SK-N-SH (cell line): ENCODE data around the gene TNFRSF12A. TPM values are rescaled to one million over a fixed set of nuclear protein-coding genes. Genes with fewer than 3 reads are reported as not detected.

Experiments
- CTCF ChIA-PET: fragments of 300-600, 350-600 bp; formaldehyde crosslinking; extraction: SDS; loops from one replicate; lab custom pipeline; 2021; lab: Yijun Ruan, JAX
- POLR2A ChIA-PET: fragments of 350-600 bp; sonication (Branson Sonifier 250); formaldehyde crosslinking; extraction: SDS; loops from one replicate; lab custom pipeline; 2020; ENCODE audit warnings: antibody characterized with exemption, inconsistent platforms; lab: Yijun Ruan, JAX
- DNase-seq: peaks from one replicate; pipeline ENCODE4 v3.0.0; 2012
- H2AFZ ChIP-seq: fragments of 200-600 bp; sonication (generic); 2 replicates; pipeline ENCODE4 v1.8.1; 2016; ENCODE audit warnings: antibody characterized with exemption, mild to moderate bottlenecking, low read depth
- H3F3A ChIP-seq: fragments of 200-600 bp; sonication (generic); replicated peaks from 2 replicates; pipeline ENCODE3; 2016; ENCODE audit warnings: antibody characterized with exemption, mild to moderate bottlenecking; ENCODE audit not compliant: insufficient read depth
- H3K27ac ChIP-seq, 2 experiments: fragments of 200-500 bp in 1 of 2; fragments of 200-600 bp in 1 of 2; sonication (Bioruptor generic) in 1 of 2; sonication (generic), shearing (Covaris generic) in 1 of 2; 2 replicates each; pipeline versions ENCODE4 v1.5.1 to v1.6.1; 2014 to 2016; ENCODE audit warnings: low read depth in 2 of 2, inconsistent platforms in 1 of 2, low read length in 1 of 2, mild to moderate bottlenecking in 1 of 2, mixed read lengths in 1 of 2
- H3K27me3 ChIP-seq: fragments of 200-600 bp; sonication (generic), shearing (Covaris generic); 2 replicates; pipeline ENCODE4 v1.6.1; 2016; ENCODE audit warnings: mixed run types; ENCODE audit not compliant: insufficient read depth
- H3K36me3 ChIP-seq, 2 experiments: fragments of 200-500 bp in 1 of 2; fragments of 200-600 bp in 1 of 2; sonication (Bioruptor generic) in 1 of 2; sonication (generic) in 1 of 2; replicated peaks in 1 of 2; 2 replicates each; pipeline versions ENCODE3 to v1.5.1; 2014 to 2016; ENCODE audit warnings: low read length in 1 of 2, mild to moderate bottlenecking in 1 of 2; ENCODE audit not compliant: insufficient read depth in 2 of 2, control insufficient read depth in 1 of 2
- H3K4me1 ChIP-seq, 2 experiments: fragments of 200-500 bp in 1 of 2; fragments of 200-600 bp in 1 of 2; sonication (Bioruptor generic) in 1 of 2; sonication (generic), shearing (Covaris generic) in 1 of 2; 2 replicates each; pipeline versions ENCODE4 v1.5.1 to v1.6.1; 2014 to 2016; ENCODE audit warnings: low read depth in 1 of 2, low read length in 1 of 2, mixed run types in 1 of 2; ENCODE audit not compliant: insufficient read depth in 2 of 2, control insufficient read depth in 1 of 2
- H3K4me2 ChIP-seq: fragments of 200-600 bp; sonication (generic), shearing (Covaris generic); 2 replicates; pipeline ENCODE4 v1.6.1; 2017; ENCODE audit warnings: mixed run types
- H3K4me3 ChIP-seq, 2 experiments: fragments of 200-500 bp in 1 of 2; fragments of 200-600 bp in 1 of 2; sonication (Bioruptor generic) in 1 of 2; sonication (generic), shearing (Covaris generic) in 1 of 2; 2 replicates each; pipeline versions ENCODE4 v1.5.1 to v1.8.1; 2014 to 2016; ENCODE audit warnings: low read depth in 2 of 2, inconsistent platforms in 1 of 2, low read length in 1 of 2, mild to moderate bottlenecking in 1 of 2, mixed read lengths in 1 of 2, moderate library complexity in 1 of 2
- H3K79me2 ChIP-seq: fragments of 200-600 bp; sonication (generic); 2 replicates; pipeline ENCODE4 v1.8.1; 2017; ENCODE audit warnings: mild to moderate bottlenecking; ENCODE audit not compliant: insufficient read depth
- H3K9ac ChIP-seq: fragments of 200-600 bp; sonication (generic); 2 replicates; pipeline ENCODE4 v1.6.1; 2017; ENCODE audit warnings: mixed run types
- H3K9me2 ChIP-seq: fragments of 200-600 bp; sonication (generic); 2 replicates; pipeline ENCODE4 v1.6.1; 2017; ENCODE audit warnings: mixed run types
- H3K9me3 ChIP-seq: fragments of 200-600 bp; sonication (generic); 2 replicates; pipeline ENCODE4 v1.6.1; 2017; ENCODE audit warnings: mixed run types, mild to moderate bottlenecking, moderate library complexity
- H4K20me1 ChIP-seq: fragments of 200-600 bp; sonication (generic); 2 replicates; pipeline ENCODE4 v1.6.1; 2017; ENCODE audit warnings: mild to moderate bottlenecking, mixed run types; ENCODE audit not compliant: insufficient read depth
- CTCF ChIP-seq: fragments of 200-600 bp; sonication (generic); IDR thresholded peaks from 2 replicates; pipeline ENCODE4 v1.6.1; 2017; ENCODE audit warnings: antibody characterized with exemption, mild to moderate bottlenecking, moderate library complexity
- FOSL2 ChIP-seq: IDR thresholded peaks from 2 replicates; pipeline ENCODE4 v1.4.0; 2012; ENCODE audit warnings: low read depth, mild to moderate bottlenecking, moderate library complexity, borderline replicate concordance
- FOXJ3 ChIP-seq: sonication (generic); formaldehyde crosslinking; IDR thresholded peaks from 2 replicates; pipeline ENCODE4 v1.5.1; 2020; ENCODE audit warnings: mild to moderate bottlenecking, missing genetic modification reagents
- GATA2 ChIP-seq: sonication (generic); formaldehyde crosslinking; IDR thresholded peaks from 2 replicates; pipeline ENCODE4 v1.5.0; 2020; ENCODE audit warnings: mild to moderate bottlenecking, missing genetic modification reagents
- NFIC ChIP-seq: IDR thresholded peaks from 2 replicates; pipeline ENCODE4 v1.4.0; 2012; ENCODE audit warnings: borderline replicate concordance
- POLR2AphosphoS5 ChIP-seq: IDR thresholded peaks from 2 replicates; pipeline ENCODE4 v1.6.1; 2012; ENCODE audit warnings: low read depth, low read length
- REST ChIP-seq: IDR thresholded peaks from 2 replicates; pipeline ENCODE4 v1.6.1; 2012; ENCODE audit warnings: mild to moderate bottlenecking, low read depth, low read length, moderate library complexity
- SMC3 ChIP-seq: IDR thresholded peaks from 2 replicates; pipeline ENCODE4 v1.6.1; 2012; ENCODE audit warnings: low read depth, low read length, improper control_type of control experiment
- TEAD4 ChIP-seq: IDR thresholded peaks from 2 replicates; pipeline ENCODE4 v1.4.0; 2012; ENCODE audit warnings: mild to moderate bottlenecking, borderline replicate concordance; ENCODE audit not compliant: insufficient read depth
- YY1 ChIP-seq: IDR thresholded peaks from 2 replicates; pipeline ENCODE4 v1.4.0; 2012; ENCODE audit warnings: low read depth, mild to moderate bottlenecking
- WGBS: methylation state at CpG from one replicate; pipeline ENCODE4 v1.1.6; 2017; ENCODE audit warnings: low lambda C conversion rate; 5-methylcytosine and 5-hydroxymethylcytosine counted together
- polyA plus RNA-seq, 3 experiments: library from polyadenylated mRNA; depleted of rRNA; stranded (reverse); fragments of >200 nt; gene quantifications; 2 replicates each; pipeline ENCODE4 v1.2.3, GENCODE V29; 2012

Gene TNFRSF12A
- polyA plus RNA-seq, 1 of the 3 experiments (the other 2 are of a cell fraction): 374 TPM

DNA sequence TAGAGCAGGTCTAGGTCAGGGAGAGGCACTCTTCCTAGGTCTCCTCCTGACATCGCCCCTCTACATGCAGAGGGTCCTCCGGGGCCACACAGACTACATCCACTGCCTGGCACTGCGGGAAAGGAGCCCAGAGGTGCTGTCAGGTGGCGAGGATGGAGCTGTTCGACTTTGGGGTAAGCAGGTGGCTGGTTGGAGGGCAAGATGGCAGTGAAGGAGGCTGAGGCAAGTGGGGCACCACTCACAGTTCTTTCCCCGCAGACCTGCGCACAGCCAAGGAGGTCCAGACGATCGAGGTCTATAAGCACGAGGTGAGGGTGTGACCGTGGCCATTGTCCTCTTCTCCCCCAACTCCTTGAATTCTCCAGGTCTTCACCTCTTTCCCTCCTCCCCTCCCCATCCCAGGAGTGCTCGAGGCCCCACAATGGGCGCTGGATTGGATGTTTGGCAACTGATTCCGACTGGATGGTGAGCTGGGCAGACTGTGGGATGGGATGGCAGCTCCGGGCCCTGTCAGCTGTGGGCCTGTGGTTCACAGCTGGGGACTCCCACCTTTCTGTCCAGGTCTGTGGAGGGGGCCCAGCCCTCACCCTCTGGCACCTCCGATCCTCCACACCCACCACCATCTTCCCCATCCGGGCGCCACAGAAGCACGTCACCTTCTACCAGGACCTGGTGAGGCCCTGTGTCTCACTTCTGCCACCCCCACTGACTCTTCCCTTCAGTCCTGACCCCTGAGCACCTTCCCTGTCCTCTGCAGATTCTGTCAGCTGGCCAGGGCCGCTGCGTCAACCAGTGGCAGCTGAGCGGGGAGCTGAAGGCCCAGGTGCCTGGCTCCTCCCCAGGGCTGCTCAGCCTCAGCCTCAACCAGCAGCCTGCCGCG, 6.7 kb downstream of the TNFRSF12A start:
- TF ChIP-seq REST (no peak), CTCF (no peak), POLR2AphosphoS5 (no peak), TEAD4 (no peak), NFIC (no peak), GATA2 (CRISPR knock-in tag) (no peak), FOXJ3 (no peak), YY1 (no peak), FOSL2 (no peak), SMC3 (no peak)
- ChIA-PET POLR2A (no interaction called here), CTCF (interaction anchor here (1.1 to 9.8 kb wide), 14 partner anchors 7 to 111 kb away, joined by 3 to 141 read pairs (median 8); partner anchors contain the start of genes CLDN6, HCFC1R1, IL32 and MMP25)
- Histone ChIP-seq H3K27ac (no peak overlapping the region), H3K79me2 (no peaks in the 10 kb centered on the region), H3K4me2 (no peak overlapping the region), H4K20me1 (peaks cover 12% of the 10 kb centered on the region), H3K9me2 (no peaks in the 10 kb centered on the region), H3F3A (peaks cover 49% of the 10 kb centered on the region), H3K9me3 (no peaks in the 10 kb centered on the region), H3K4me1 (peaks cover 8 to 17% of the 10 kb centered on the region in 2 experiments; a peak in 3 of 4 replicates), H3K27me3 (peaks cover 3% of the 10 kb centered on the region; the same call in 1 of the 2 replicates), H3K9ac (no peak overlapping the region), H3K36me3 (peaks cover 14 to 22% of the 10 kb centered on the region in 2 experiments), H2AFZ (no peak overlapping the region), H3K4me3 (no peak overlapping the region)
- 93% methylated on average over 20 of the region's 24 CpGs for WGBS
- no peak for DNase-seq
